Activated gamma-delta T cell treated with Interleukin-2 at 50 U/mL for 16 hours (primary cell): ENCODE results near the gene HNRNPUL1.

ENCODE experiments used
- DNase-seq: peaks from one replicate; pipeline ENCODE4 v3.0.0-alpha.2; 2020

HNRNPUL1 gene

GRCh38 chr19:41355035-41355434 is 90.9 kb downstream of the HNRNPUL1 start:
- no peak for DNase-seq

GRCh38 chr19:41355802-41356201 is 91.6 kb downstream of the HNRNPUL1 start:
- DNase-seq, result no peak

GRCh38 chr19:41356984-41357739 is 93.0 kb downstream of the HNRNPUL1 start:
- no peak for DNase-seq
